HG03025 (cell line): ENCODE results near the gene KRT75.
"Not testable (repeated sequence)": the region's sequence is repeated elsewhere in the genome, so short reads cannot be mapped to it uniquely, and the experiment has no call there.

Experiments used
- ATAC-seq: cut with Tn5 transposase; IDR thresholded peaks from one replicate; pipeline ENCODE4 v1.9.1; 2021; ENCODE audit warnings: mild to moderate bottlenecking, moderate library complexity; ENCODE audit not compliant: unreplicated experiment, low FRiP score

The KRT75 gene

DNA sequence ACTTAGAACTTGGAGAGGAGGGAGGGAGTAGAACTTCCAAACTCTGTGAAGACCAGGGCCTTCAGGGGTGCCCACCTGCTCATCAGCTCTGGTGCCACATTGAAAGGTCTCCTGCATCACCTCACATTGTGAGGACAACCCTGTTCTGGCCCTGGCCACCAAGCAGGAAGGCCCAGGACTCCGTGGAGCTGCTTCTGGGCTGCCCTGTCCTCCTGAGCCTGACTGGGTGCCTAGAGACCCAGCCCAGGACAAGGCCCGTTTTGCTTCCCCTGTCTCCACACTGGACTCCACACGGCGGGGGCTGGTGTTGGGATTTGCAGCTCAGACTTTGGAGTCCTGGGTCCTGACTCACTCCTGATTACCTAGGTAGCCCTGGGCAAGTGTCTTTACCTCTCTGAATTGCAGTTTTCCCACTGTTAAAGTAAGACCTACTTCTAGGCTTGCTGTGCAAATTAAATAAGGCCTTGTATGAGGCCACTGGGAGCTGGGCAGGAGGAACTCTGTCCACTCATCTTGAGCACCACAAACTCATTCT lies 15.5 kb downstream of the KRT75 start:
- no peak for ATAC-seq

DNA sequence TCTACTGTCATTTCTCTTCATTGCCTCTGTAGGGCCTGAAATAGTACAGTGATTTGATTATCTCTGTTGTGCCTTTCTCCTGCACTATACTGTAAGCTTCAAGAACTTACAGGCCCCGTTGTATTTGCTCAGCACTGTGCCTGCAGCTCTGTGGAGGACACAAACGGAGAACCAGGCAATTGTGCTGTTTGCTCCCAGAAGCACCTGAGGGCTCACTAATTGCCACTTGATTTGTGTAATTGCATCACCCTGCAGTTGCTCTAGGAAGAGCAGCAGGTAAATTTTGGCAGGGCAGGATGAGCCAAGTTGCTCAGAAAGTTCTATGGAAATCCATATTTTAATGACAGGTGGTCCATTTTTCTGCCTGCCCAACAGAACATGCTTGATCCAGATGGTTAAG lies 16.4 kb downstream of the KRT75 start:
- ATAC-seq, result no peak

DNA sequence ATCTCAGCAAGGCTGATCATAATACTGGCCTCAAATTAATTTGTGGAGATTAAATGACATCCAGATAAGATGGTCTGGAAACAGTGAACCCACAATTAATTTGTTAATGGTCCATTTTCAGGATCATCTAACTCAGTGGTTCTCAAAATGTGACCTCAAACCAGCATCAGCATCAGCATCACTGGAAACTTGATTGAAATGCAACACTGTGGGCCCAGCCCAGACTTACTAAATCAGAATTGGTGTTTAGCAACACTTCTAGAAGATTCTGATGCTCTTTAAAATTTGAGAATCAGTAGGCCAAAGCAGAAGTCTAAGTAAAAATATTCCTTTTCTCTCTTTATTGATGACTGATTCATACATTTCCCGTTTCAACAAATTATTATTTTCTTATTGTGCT lies 17.4 kb downstream of the KRT75 start:
- ATAC-seq, result no peak

- ATAC-seq, result no peak
These were observed 18.1 kb downstream of the KRT75 start for GRCh38 chr12:52415870-52416750.

DNA sequence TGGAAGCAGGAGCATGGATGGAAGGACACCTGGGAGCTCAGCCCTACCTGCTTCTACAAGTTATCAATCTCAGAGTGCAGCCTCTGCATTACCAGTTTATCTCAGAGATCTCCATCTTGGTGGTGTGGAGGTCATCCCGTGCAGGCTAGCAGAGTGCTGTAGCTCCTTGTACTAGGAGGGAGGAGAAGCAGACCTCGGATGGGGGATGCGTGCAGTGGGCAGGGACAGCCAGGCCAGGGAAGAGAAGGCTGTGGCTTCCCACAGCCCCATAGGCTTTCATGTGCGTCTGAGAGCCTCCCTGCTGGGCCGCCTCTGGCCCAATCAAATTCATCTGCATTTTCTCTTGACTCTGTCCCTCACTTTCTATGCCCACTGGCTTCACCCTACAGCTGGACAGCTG lies 19.2 kb downstream of the KRT75 start:
- no peak for ATAC-seq

GRCh38 chr12:52413782-52414345 lies 20.3 kb downstream of the KRT75 start:
- no peak for ATAC-seq

DNA sequence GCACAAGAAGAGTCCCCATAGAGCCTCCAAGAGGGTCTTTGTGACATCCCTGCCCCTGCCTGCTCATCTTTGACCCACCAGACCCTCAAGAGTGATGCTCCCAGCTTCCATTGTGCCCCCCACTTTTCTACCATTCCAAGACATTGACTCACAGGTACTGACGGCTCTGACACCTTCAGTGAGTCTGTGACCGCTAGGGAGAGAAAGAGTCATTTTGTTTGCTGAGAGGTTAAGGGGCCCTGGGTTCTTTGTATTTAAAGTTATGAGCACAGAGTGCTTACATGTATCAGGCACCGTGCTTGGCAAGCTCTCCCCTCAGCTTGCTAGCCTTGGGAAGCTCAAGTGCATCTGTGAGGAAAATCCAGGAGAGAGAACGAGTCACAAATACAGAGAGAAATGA lies 21.0 kb downstream of the KRT75 start:
- no peak for ATAC-seq

DNA sequence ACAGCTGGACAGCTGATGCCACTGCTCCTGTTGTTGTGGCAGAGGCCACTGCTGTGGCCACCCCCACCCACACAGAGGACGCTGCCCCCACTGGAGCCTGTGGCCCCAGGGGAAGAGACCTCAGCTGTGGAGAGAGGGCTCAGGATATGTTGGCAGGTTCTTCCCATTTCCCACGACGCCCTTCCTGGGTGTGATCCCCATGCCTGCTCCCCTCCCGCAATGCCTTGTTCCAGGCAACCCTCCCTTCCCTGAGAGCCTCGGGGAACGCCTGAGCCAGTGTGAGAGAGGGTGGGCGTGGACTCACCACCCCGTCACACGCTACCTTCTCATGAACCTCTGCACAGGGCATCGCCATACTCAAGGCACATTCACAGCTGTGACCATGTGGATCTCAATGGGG lies 22.4 kb downstream of the KRT75 start:
- ATAC-seq, result no peak

GRCh38 chr12:52410589-52411248 lies 23.5 kb downstream of the KRT75 start:
- not testable (repeated sequence) for ATAC-seq

DNA sequence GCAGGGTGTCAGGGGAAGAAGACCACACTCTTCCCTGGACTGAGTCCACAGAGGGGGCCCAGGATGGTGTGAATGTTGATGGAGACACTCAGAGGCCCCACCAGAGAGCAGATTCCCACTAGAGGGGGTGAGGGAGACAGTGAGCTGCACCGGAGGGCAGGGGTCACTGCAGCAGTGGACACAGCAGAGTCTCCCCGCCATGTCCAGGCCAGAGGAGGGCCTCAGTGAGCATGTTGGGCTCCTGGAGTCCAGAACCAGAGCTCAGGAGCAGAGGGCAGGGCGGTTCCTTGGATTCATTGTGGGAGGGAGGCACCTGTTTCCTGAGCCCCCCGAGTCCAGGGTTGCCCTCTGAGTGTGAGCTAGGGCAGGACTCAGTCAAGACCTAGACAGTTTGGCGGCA lies 26.3 kb downstream of the KRT75 start:
- ATAC-seq, result no peak

- ATAC-seq, result no peak
These were observed 28.2 kb downstream of the KRT75 start, which contains the start of gene KRT82 for GRCh38 chr12:52405922-52406385. Gene KRT82, minus strand, starts transcription at chr12:52406335. Its CDS starts 58 bp downstream, at chr12:52406277.

- no peak for ATAC-seq
These were observed 29.2 kb downstream of the KRT75 start for GRCh38 chr12:52404951-52405350.

- no peak for ATAC-seq
These were observed 30.6 kb downstream of the KRT75 start for GRCh38 chr12:52403561-52403960.

DNA sequence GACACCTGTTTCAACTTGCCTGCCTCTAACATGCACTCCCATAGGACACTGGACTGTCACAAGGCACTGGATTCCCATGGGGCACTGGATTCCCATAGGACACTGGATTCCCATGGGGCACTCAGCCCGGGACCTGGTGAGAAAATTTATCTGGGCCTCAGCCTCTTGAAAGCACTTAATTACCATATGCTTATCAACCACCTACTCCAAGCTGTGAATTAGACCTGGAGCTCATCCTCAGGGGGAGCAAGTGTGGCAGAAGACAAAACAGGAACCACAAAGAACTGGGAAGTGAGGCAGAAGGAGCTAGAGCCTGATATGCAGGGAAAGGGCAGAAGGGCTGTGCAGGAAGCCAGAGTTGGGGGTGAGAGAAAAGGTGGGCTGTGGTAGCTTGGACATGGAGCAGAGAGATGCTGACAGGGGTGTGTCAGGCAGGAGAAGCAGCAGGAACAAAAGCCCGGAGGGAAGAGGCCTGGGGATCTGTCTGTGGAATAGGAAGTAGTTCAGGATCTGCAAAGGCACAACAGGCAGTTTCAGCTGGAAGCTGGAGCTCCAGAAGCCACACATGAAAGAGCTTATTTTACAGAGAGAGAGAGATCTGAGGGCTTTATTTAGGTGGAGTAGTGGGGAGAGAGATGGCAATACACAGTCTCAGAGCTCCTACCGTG lies 31.2 kb downstream of the KRT75 start:
- ATAC-seq, result no peak

DNA sequence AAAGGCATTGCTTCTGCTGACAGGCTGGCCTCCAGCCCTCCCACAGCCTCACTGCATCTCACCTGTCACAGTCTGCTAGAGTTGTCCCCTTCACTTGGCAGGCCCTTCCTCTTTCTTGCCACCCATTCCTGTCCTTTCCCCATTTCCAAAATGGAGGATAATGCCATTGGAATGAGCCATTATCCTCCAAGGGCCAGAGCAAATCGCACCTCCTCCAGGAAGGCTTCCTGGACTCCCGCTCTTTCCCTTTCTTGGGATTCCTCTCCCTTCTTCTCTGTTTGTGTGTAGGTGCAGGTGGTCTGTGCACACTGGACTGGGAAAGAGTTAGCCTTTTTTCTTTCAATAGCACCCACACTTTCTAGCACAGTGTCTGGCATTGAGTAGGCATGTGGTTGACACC lies 31.8 kb downstream of the KRT75 start:
- ATAC-seq, result no peak

DNA sequence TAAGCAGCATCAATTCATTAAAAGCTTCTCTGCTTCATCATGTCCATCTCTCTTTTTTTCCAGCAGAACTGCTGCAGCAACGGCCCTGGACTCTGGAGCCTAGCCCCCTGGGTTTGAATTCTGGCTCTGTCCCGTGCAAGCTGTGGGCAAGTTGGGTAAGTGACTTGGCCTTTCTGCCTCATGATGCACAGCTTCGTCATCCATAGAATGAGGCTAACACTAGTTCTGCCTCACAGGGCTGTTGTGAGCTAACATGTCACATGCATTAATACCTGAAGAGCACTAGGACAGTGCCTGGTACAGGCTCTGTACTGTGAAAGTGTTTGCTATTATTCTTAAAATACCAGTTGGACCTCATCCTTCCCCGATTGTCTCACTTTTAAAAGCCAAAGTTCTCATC lies 32.2 kb downstream of the KRT75 start:
- ATAC-seq, result no peak

GRCh38 chr12:52401526-52401925 lies 32.6 kb downstream of the KRT75 start:
- no peak for ATAC-seq

- ATAC-seq, result no peak
These were observed 33.3 kb downstream of the KRT75 start for GRCh38 chr12:52400906-52401305.

GRCh38 chr12:52399756-52400155 lies 34.4 kb downstream of the KRT75 start:
- ATAC-seq, result no peak

GRCh38 chr12:52398176-52398575 lies 36.0 kb downstream of the KRT75 start:
- ATAC-seq, result no peak

- ATAC-seq, result no peak
These were observed 37.5 kb downstream of the KRT75 start for GRCh38 chr12:52396656-52397055.
